ENCODE measurements around the gene HMGCS1.

DNA sequence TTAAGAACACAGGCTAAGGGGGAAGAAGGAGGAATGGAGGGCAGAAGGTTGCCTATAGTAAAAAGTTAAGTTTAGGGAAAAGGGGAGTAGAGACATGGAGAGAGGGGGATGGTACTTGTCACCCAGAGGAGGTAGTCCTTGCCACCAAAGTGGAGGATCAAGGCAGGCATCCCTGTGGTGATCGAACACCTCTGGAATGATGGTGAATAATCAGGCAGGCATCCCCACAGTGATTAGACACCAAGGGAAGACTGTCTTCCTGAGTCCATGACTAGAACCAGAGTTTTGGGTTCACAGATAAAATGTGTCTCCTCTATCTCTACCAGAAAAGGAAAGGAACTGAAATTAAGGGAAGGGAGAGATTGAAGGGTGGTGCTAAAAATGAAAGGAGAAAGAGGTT, 19.2 kb upstream of the HMGCS1 start:
- TF ChIP-seq POLR2AphosphoS5 (IDR thresholded peaks at IDR 0.05): no peak
- TF ChIP-seq, protein P1, sequence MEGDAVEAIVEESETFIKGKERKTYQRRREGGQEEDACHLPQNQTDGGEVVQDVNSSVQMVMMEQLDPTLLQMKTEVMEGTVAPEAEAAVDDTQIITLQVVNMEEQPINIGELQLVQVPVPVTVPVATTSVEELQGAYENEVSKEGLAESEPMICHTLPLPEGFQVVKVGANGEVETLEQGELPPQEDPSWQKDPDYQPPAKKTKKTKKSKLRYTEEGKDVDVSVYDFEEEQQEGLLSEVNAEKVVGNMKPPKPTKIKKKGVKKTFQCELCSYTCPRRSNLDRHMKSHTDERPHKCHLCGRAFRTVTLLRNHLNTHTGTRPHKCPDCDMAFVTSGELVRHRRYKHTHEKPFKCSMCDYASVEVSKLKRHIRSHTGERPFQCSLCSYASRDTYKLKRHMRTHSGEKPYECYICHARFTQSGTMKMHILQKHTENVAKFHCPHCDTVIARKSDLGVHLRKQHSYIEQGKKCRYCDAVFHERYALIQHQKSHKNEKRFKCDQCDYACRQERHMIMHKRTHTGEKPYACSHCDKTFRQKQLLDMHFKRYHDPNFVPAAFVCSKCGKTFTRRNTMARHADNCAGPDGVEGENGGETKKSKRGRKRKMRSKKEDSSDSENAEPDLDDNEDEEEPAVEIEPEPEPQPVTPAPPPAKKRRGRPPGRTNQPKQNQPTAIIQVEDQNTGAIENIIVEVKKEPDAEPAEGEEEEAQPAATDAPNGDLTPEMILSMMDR (IDR thresholded peaks at IDR 0.05): no peak
